Caco-2 (cell line): Measurements from ENCODE around the gene ABCC4. TPM values are rescaled to one million over a fixed set of nuclear protein-coding genes. Genes with fewer than 3 reads are reported as not detected.
"Not testable (repeated sequence)": the region's sequence is repeated elsewhere in the genome, so short reads cannot be mapped to it uniquely, and the experiment has no call there.

ENCODE experiments used
- BruUV-seq: library from RNA; stranded (reverse); fragments of 400-500 nt; replicated peaks from 2 replicates; lab custom pipeline; 2021; lab: Mats Ljungman, UMichigan
- CTCF ChIA-PET: fragments of 300-600 bp; sonication (Branson Sonifier 250); formaldehyde crosslinking; loops from one replicate; lab custom pipeline; 2022; ENCODE audit warnings: antibody characterized with exemption; lab: Charles Lee
- POLR2A ChIA-PET: fragments of 300-600 bp; sonication (Branson Sonifier 250); formaldehyde crosslinking; loops from one replicate; lab custom pipeline; 2022; ENCODE audit warnings: antibody characterized with exemption; lab: Charles Lee
- DNase-seq, 2 experiments: peaks; one replicate each; pipeline versions ENCODE4 v3.0.0 to v3.0.0-alpha.2; 2020 to 2022
- H3K27me3 ChIP-seq: replicated peaks from 2 replicates; pipeline ENCODE4 v1.6.0; 2011; ENCODE audit warnings: low read length; ENCODE audit not compliant: control insufficient read depth, insufficient read depth
- H3K36me3 ChIP-seq: 2 replicates; pipeline ENCODE4 v1.5.1; 2011; ENCODE audit warnings: low read length; ENCODE audit not compliant: control insufficient read depth, insufficient read depth
- H3K4me1 ChIP-seq: fragments of 250-450 bp; sonication (Bioruptor Pico); 2 replicates; pipeline ENCODE4 v1.5.1; 2020; ENCODE audit warnings: mild to moderate bottlenecking
- H3K4me3 ChIP-seq: 2 replicates; pipeline ENCODE4 v1.5.1; 2011; ENCODE audit warnings: low read depth, mild to moderate bottlenecking, control low read depth, low read length
- H3K9me3 ChIP-seq: fragments of 250-450 bp; sonication (Bioruptor Pico); 2 replicates; pipeline ENCODE4 v1.5.1; 2020; ENCODE audit warnings: mild to moderate bottlenecking, moderate library complexity
- H3K27ac Mint-ChIP-seq: one replicate; pipeline ENCODE4 v1.8.0; 2022; ENCODE audit warnings: mixed read lengths; ENCODE audit not compliant: unreplicated experiment
- H3K27me3 Mint-ChIP-seq: one replicate; pipeline ENCODE4 v1.8.0; 2022; ENCODE audit warnings: mixed read lengths; ENCODE audit not compliant: insufficient read depth, unreplicated experiment
- H3K36me3 Mint-ChIP-seq: one replicate; pipeline ENCODE4 v1.8.0; 2022; ENCODE audit warnings: mild to moderate bottlenecking, mixed read lengths; ENCODE audit not compliant: insufficient read depth, unreplicated experiment
- H3K4me1 Mint-ChIP-seq: one replicate; pipeline ENCODE4 v1.8.0; 2022; ENCODE audit warnings: low read depth, mixed read lengths; ENCODE audit not compliant: unreplicated experiment
- H3K4me3 Mint-ChIP-seq: one replicate; pipeline ENCODE4 v1.8.0; 2022; ENCODE audit warnings: mild to moderate bottlenecking, moderate library complexity, mixed read lengths; ENCODE audit not compliant: unreplicated experiment
- H3K9me3 Mint-ChIP-seq: one replicate; pipeline ENCODE4 v1.8.0; 2022; ENCODE audit warnings: mixed read lengths; ENCODE audit not compliant: unreplicated experiment
- intact Hi-C: fragments of 100-400 bp; cut with micrococcal nuclease; formaldehyde crosslinking; loops from one replicate; pipeline ENCODE4 v1.10.0; 2022; ENCODE audit not compliant: unreplicated experiment
- total RNA-seq: library from RNA; stranded (reverse); gene quantifications from 2 replicates; pipeline ENCODE4 v1.2.3, GENCODE V29; 2022
- TF ChIP-seq, protein P1 (sequence below), 2 experiments: fragments of 200-600 bp in 1 of 2; IDR thresholded peaks; 1 replicate in 1 of 2; 2 replicates in 1 of 2; pipeline versions ENCODE4 v1.5.1 to v1.8.0; 2011 to 2022; ENCODE audit warnings: antibody characterized with exemption in 1 of 2, control low read depth in 1 of 2, inconsistent platforms in 1 of 2, low read depth in 1 of 2, low read length in 1 of 2, mild to moderate bottlenecking in 1 of 2, moderate library complexity in 1 of 2; ENCODE audit not compliant: insufficient read depth in 1 of 2, severe bottlenecking in 1 of 2, unreplicated experiment in 1 of 2

The ABCC4 gene
- total RNA-seq, 1 experiment from 2014 or later: 51.9 TPM

DNA sequence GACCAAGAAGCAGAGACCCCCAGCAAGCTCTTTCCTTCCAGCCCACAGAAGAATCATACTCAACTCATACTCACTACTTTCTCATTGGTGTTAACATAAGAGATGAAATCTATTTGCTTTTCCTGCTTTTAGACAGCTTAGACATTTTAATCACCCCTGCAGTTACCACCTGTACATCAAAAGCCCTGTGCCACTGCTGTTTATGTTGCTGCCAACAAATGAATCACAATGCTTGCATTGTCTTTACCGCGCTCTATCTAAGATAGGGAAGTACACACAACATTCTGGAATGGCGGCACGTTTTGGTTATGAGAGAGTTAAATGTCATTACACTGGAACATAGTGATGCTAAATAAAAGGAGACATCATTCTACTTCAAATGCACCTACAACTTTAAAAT lies 95.1 kb downstream of the ABCC4 start:
- Mint-ChIP-seq H3K9me3 (no peaks in the 10 kb centered on the region), H3K4me1 (no peaks in the 10 kb centered on the region), H3K4me3 (no peak overlapping the region), H3K36me3 (peaks cover 62% of the 10 kb centered on the region), H3K27me3 (no peaks in the 10 kb centered on the region), H3K27ac (no peak overlapping the region)
- no peaks in the 10 kb centered on the region for H3K4me1 ChIP-seq
- POLR2A ChIA-PET: no interaction called here
- TF ChIP-seq, protein P1, sequence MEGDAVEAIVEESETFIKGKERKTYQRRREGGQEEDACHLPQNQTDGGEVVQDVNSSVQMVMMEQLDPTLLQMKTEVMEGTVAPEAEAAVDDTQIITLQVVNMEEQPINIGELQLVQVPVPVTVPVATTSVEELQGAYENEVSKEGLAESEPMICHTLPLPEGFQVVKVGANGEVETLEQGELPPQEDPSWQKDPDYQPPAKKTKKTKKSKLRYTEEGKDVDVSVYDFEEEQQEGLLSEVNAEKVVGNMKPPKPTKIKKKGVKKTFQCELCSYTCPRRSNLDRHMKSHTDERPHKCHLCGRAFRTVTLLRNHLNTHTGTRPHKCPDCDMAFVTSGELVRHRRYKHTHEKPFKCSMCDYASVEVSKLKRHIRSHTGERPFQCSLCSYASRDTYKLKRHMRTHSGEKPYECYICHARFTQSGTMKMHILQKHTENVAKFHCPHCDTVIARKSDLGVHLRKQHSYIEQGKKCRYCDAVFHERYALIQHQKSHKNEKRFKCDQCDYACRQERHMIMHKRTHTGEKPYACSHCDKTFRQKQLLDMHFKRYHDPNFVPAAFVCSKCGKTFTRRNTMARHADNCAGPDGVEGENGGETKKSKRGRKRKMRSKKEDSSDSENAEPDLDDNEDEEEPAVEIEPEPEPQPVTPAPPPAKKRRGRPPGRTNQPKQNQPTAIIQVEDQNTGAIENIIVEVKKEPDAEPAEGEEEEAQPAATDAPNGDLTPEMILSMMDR (IDR thresholded peaks at IDR 0.05; ENCODE audit: insufficient read depth in 1 of 2, low read depth in 1 of 2, low read length in 1 of 2, severe bottlenecking in 1 of 2, unreplicated experiment in 1 of 2): no peak
- H3K4me3 ChIP-seq: no peak overlapping the region
- no peaks in the 10 kb centered on the region for H3K27me3 ChIP-seq
- CTCF ChIA-PET: interaction anchor here (1.3 kb wide), 1 partner anchor 91 kb away, joined by 4 read pairs; no protein-coding TSS in a partner anchor
- no peaks in the 10 kb centered on the region for H3K9me3 ChIP-seq
- no peaks in the 10 kb centered on the region; the same call in none of the 2 replicates for H3K36me3 ChIP-seq
- BruUV-seq: no TSS peak
- no peak for DNase-seq
- intact Hi-C loops: no loop called here

DNA sequence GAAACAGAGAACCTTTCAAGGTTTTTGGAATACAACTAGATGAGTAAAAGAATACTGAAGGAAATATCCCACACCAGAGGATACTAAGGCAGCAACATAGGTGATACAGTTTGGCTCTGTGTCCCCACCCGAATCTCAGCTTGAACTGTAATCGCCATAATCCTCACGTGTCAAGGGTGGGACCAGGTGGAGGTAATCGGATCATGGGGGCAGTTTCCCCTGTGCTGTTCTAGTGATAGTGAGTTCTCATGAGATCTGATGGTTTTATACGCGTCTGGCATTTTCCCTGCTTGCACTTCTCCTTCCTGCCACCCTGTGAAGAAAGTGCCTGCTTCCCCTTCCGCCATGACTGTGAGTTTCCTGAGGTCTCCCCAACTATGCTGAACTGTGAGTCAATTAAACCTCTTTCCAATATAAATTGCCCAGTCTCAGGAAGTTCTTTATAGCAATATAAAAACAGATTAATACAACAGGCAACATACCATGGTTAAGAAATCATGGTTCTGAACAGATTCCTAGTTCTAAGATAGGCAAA lies 97.0 kb downstream of the ABCC4 start:
- no peaks in the 10 kb centered on the region for H3K27me3 Mint-ChIP-seq
- no peak overlapping the region for H3K4me3 ChIP-seq
- no peaks in the 10 kb centered on the region for H3K9me3 Mint-ChIP-seq
- BruUV-seq: no TSS peak
- H3K36me3 Mint-ChIP-seq: peaks cover 71% of the 10 kb centered on the region
- DNase-seq: no peak
- H3K4me1 Mint-ChIP-seq: no peaks in the 10 kb centered on the region
- ChIA-PET CTCF (no interaction called here), POLR2A (no interaction called here)
- no peaks in the 10 kb centered on the region for H3K4me1 ChIP-seq
- TF ChIP-seq, protein P1 (IDR thresholded peaks at IDR 0.05; ENCODE audit: insufficient read depth in 1 of 2, low read depth in 1 of 2, low read length in 1 of 2, severe bottlenecking in 1 of 2, unreplicated experiment in 1 of 2): no peak
- H3K4me3 Mint-ChIP-seq: no peak overlapping the region
- H3K27ac Mint-ChIP-seq: no peak overlapping the region
- no peaks in the 10 kb centered on the region; the same call in none of the 2 replicates for H3K36me3 ChIP-seq
- H3K9me3 ChIP-seq: no peaks in the 10 kb centered on the region
- intact Hi-C loops: no loop called here
- H3K27me3 ChIP-seq: no peaks in the 10 kb centered on the region

- TF ChIP-seq, protein P1 (IDR thresholded peaks at IDR 0.05; ENCODE audit: insufficient read depth in 1 of 2, low read depth in 1 of 2, low read length in 1 of 2, severe bottlenecking in 1 of 2, unreplicated experiment in 1 of 2): no peak
- intact Hi-C loops: no loop called here
- no peaks in the 10 kb centered on the region for H3K9me3 Mint-ChIP-seq
- DNase-seq: no peak
- no peak overlapping the region for H3K4me3 ChIP-seq
- ChIA-PET POLR2A (no interaction called here), CTCF (interaction anchor here (0.7 kb wide), 1 partner anchor 527 kb away, joined by 3 read pairs; no protein-coding TSS in a partner anchor)
- H3K9me3 ChIP-seq: no peaks in the 10 kb centered on the region
- no peaks in the 10 kb centered on the region for H3K27me3 Mint-ChIP-seq
- H3K36me3 ChIP-seq: no peaks in the 10 kb centered on the region; the same call in 1 of the 2 replicates
- no TSS peak for BruUV-seq
- no peaks in the 10 kb centered on the region for H3K27me3 ChIP-seq
- H3K4me1 ChIP-seq: no peaks in the 10 kb centered on the region
- H3K4me3 Mint-ChIP-seq: no peak overlapping the region
- peaks cover 58% of the 10 kb centered on the region for H3K36me3 Mint-ChIP-seq
- no peak overlapping the region for H3K27ac Mint-ChIP-seq
- H3K4me1 Mint-ChIP-seq: no peaks in the 10 kb centered on the region
Observed at GRCh38 chr13:95201814-95202651, 99.2 kb downstream of the ABCC4 start.

GRCh38 chr13:95200386-95200957 lies 100.8 kb downstream of the ABCC4 start:
- H3K36me3 Mint-ChIP-seq: peaks cover 50% of the 10 kb centered on the region
- H3K4me3 Mint-ChIP-seq, DNase-seq, H3K27me3 ChIP-seq, POLR2A ChIA-PET, H3K9me3 ChIP-seq, H3K4me1 ChIP-seq, H3K27me3 Mint-ChIP-seq, H3K4me1 Mint-ChIP-seq, BruUV-seq, intact Hi-C loops, H3K4me3 ChIP-seq, CTCF ChIA-PET, H3K27ac Mint-ChIP-seq, H3K36me3 ChIP-seq, H3K9me3 Mint-ChIP-seq: not testable (repeated sequence)
